Measurements from ENCODE around the gene ARID5B. TPM values are rescaled to one million over a fixed set of nuclear protein-coding genes. Genes with fewer than 3 reads are reported as not detected.

The ARID5B gene
- total RNA-seq, 1 experiment from 2014 or later = 0.04 TPM

DNA sequence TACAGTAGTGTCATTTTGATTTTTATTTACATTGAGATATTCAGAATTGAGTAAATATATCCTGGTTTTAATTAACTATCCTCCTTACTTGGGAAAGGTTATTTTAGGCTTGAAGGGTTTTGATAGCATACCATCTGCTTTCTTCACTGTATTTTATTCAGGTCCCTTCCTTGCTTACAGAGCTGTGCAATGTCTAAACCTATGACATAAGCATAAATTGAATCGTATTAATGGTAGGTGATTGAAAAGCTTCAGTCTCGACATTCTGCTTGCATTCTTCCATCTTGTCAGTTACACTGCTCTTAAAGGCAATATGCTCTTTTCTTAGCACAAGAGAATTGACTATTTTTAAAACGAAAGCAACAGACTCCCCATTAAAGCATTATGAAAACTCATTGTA lies 102.5 kb downstream of the ARID5B start:
- Histone ChIP-seq H3K9me3 (ENCODE audit: control insufficient read depth, low read depth, low read length) (no peaks in the 10 kb centered on the region), H3K56ac (ENCODE audit: insufficient read length, low read depth, low read length) (no peak overlapping the region), H2BK20ac (ENCODE audit: low read depth, low read length, poor library complexity, severe bottlenecking) (no peak overlapping the region), H3K23me2 (ENCODE audit: insufficient read length, low read depth, low read length, poor library complexity, severe bottlenecking) (no peaks in the 10 kb centered on the region), H3K79me2 (ENCODE audit: insufficient read depth, low read length) (no peaks in the 10 kb centered on the region), H2BK5ac (ENCODE audit: insufficient read length, low read length) (no peak overlapping the region), H3K27me3 (ENCODE audit: insufficient read depth, low read length) (no peaks in the 10 kb centered on the region), H2AK5ac (ENCODE audit: insufficient read length, low read length) (no peak overlapping the region), H3K14ac (ENCODE audit: insufficient read depth, low read length) (no peak overlapping the region), H3K18ac (ENCODE audit: insufficient read length, low read depth, low read length) (no peak overlapping the region), H4K91ac (ENCODE audit: insufficient read length, low read depth, low read length) (no peak overlapping the region), H3K9ac (ENCODE audit: extremely low read depth, insufficient read length, low read length) (no peak overlapping the region), H3K4me1 (ENCODE audit: insufficient read depth, low read length) (no peaks in the 10 kb centered on the region), H3K23ac (ENCODE audit: insufficient read length, low read depth, low read length) (no peak overlapping the region), H2BK12ac (ENCODE audit: insufficient read length, low read depth, low read length) (no peak overlapping the region), H3K4ac (ENCODE audit: low read depth, low read length) (no peak overlapping the region), H4K8ac (replicated peaks; ENCODE audit: insufficient read length, low read depth, low read length) (no peak overlapping the region), H2BK15ac (ENCODE audit: low read depth, low read length) (no peak overlapping the region), H3K4me2 (ENCODE audit: insufficient read depth, insufficient read length, low read length) (no peak overlapping the region), H3T11ph (ENCODE audit: low read length) (no peak overlapping the region), H2AFZ (ENCODE audit: low read length) (no peak overlapping the region), H3K79me1 (ENCODE audit: insufficient read depth, low read depth, low read length, poor library complexity, severe bottlenecking) (no peaks in the 10 kb centered on the region), H3K27ac (ENCODE audit: insufficient read length, low read depth, low read length) (no peak overlapping the region), H2BK120ac (ENCODE audit: low read depth, low read length, poor library complexity, severe bottlenecking) (no peak overlapping the region), H4K20me1 (ENCODE audit: control insufficient read depth, insufficient read depth, insufficient read length) (no peaks in the 10 kb centered on the region), H4K5ac (ENCODE audit: insufficient read length, low read depth, low read length) (no peak overlapping the region)
- no peak for DNase-seq
- WGBS (ENCODE audit: extremely low coverage, insufficient read length, low lambda C conversion rate) = no CpG with 5 or more reads among the region's 3 CpGs
- Mint-ChIP-seq H3K4me1 (no peaks in the 10 kb centered on the region), H3K36me3 (ENCODE audit: insufficient read depth in 1 of 3, low read depth in 3 of 3) (no peaks in the 10 kb centered on the region), H3K27me3 (ENCODE audit: low read depth) (peaks cover 2% of the 10 kb centered on the region), H3K4me3 (no peak overlapping the region), H3K27ac (no peak overlapping the region), H3K9me3 (no peaks in the 10 kb centered on the region)
- TF ChIP-seq, protein P1, sequence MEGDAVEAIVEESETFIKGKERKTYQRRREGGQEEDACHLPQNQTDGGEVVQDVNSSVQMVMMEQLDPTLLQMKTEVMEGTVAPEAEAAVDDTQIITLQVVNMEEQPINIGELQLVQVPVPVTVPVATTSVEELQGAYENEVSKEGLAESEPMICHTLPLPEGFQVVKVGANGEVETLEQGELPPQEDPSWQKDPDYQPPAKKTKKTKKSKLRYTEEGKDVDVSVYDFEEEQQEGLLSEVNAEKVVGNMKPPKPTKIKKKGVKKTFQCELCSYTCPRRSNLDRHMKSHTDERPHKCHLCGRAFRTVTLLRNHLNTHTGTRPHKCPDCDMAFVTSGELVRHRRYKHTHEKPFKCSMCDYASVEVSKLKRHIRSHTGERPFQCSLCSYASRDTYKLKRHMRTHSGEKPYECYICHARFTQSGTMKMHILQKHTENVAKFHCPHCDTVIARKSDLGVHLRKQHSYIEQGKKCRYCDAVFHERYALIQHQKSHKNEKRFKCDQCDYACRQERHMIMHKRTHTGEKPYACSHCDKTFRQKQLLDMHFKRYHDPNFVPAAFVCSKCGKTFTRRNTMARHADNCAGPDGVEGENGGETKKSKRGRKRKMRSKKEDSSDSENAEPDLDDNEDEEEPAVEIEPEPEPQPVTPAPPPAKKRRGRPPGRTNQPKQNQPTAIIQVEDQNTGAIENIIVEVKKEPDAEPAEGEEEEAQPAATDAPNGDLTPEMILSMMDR (conservative IDR thresholded peaks at IDR 0.05) = no peak
